ENCODE measurements around the gene PSMC2. TPM values are rescaled to one million over a fixed set of nuclear protein-coding genes. Genes with fewer than 3 reads are reported as not detected.

The PSMC2 gene
- total RNA-seq, 3 donors from 2014 or later (not counting 1 experiment from before 2014, with no cell fraction given), result 82.1 to 93.9 (median 88.1) TPM

- no peak for TF ChIP-seq CTCF (IDR thresholded peaks at IDR 0.05)
- DNase-seq (no peak), ATAC-seq (no peak)
- peaks cover 2 to 18% of the 10 kb centered on the region in 2 donors for H3K27me3 Mint-ChIP-seq (ENCODE audit: low read depth in 2 of 2)
- H3K4me1 Mint-ChIP-seq, result no peaks in the 10 kb centered on the region
- no peak overlapping the region for H3K4me3 Mint-ChIP-seq
- no peaks in the 10 kb centered on the region for H3K4me1 ChIP-seq (ENCODE audit: control insufficient read depth, insufficient read depth, low read length)
- no peaks in the 10 kb centered on the region for H3K36me3 ChIP-seq (ENCODE audit: control insufficient read depth, insufficient read depth, low read length)
- intact Hi-C loops (cut with micrococcal nuclease), result no loop called here
- H3K36me3 Mint-ChIP-seq, result no peaks in the 10 kb centered on the region
- no peak overlapping the region for H3K27ac ChIP-seq (ENCODE audit: low read length)
- H3K9me3 Mint-ChIP-seq, result no peaks in the 10 kb centered on the region
- H3K27me3 ChIP-seq (ENCODE audit: control insufficient read depth, insufficient read depth, low read length), result no peaks in the 10 kb centered on the region
- H3K27ac Mint-ChIP-seq, result no peak overlapping the region
- no peak overlapping the region for H3K4me3 ChIP-seq (ENCODE audit: low read length)
- no peaks in the 10 kb centered on the region for H3K9me3 ChIP-seq (ENCODE audit: control insufficient read depth, insufficient read depth, low read length)
- 83% methylated on average over 4 of the region's 4 CpGs for WGBS (ENCODE audit: insufficient coverage)
Observed at GRCh38 chr7:103388469-103389140, 41.2 kb downstream of the PSMC2 start.

GRCh38 chr7:103389263-103389662, 41.8 kb downstream of the PSMC2 start:
- Mint-ChIP-seq H3K27ac (no peak overlapping the region), H3K4me1 (no peaks in the 10 kb centered on the region), H3K9me3 (no peaks in the 10 kb centered on the region), H3K27me3 (ENCODE audit: low read depth in 2 of 2) (peaks cover 2 to 18% of the 10 kb centered on the region in 2 donors), H3K4me3 (no peak overlapping the region), H3K36me3 (no peaks in the 10 kb centered on the region)
- Histone ChIP-seq H3K27ac (ENCODE audit: low read length) (no peak overlapping the region), H3K4me3 (ENCODE audit: low read length) (no peak overlapping the region), H3K36me3 (ENCODE audit: control insufficient read depth, insufficient read depth, low read length) (no peaks in the 10 kb centered on the region), H3K27me3 (ENCODE audit: control insufficient read depth, insufficient read depth, low read length) (no peaks in the 10 kb centered on the region), H3K9me3 (ENCODE audit: control insufficient read depth, insufficient read depth, low read length) (no peaks in the 10 kb centered on the region), H3K4me1 (ENCODE audit: control insufficient read depth, insufficient read depth, low read length) (no peaks in the 10 kb centered on the region)
- no peak for DNase-seq
- intact Hi-C loops (cut with micrococcal nuclease), result no loop called here
- 91% methylated on average over 3 of the region's 3 CpGs for WGBS (ENCODE audit: insufficient coverage)
- ATAC-seq, result no peak
- TF ChIP-seq CTCF (IDR thresholded peaks at IDR 0.05), result no peak

- Mint-ChIP-seq H3K27ac (no peak overlapping the region), H3K9me3 (no peaks in the 10 kb centered on the region), H3K4me1 (no peaks in the 10 kb centered on the region), H3K27me3 (ENCODE audit: low read depth in 2 of 2) (peaks cover 2 to 18% of the 10 kb centered on the region in 2 donors), H3K4me3 (no peak overlapping the region), H3K36me3 (no peaks in the 10 kb centered on the region)
- TF ChIP-seq CTCF (IDR thresholded peaks at IDR 0.05), result no peak
- Histone ChIP-seq H3K27me3 (ENCODE audit: control insufficient read depth, insufficient read depth, low read length) (no peaks in the 10 kb centered on the region), H3K27ac (ENCODE audit: low read length) (no peak overlapping the region), H3K36me3 (ENCODE audit: control insufficient read depth, insufficient read depth, low read length) (no peaks in the 10 kb centered on the region), H3K9me3 (ENCODE audit: control insufficient read depth, insufficient read depth, low read length) (no peaks in the 10 kb centered on the region), H3K4me3 (ENCODE audit: low read length) (no peak overlapping the region), H3K4me1 (ENCODE audit: control insufficient read depth, insufficient read depth, low read length) (no peaks in the 10 kb centered on the region)
- ATAC-seq, result no peak
- DNase-seq, result no peak
- intact Hi-C loops (cut with micrococcal nuclease), result no loop called here
- 93% methylated on average over 5 of the region's 5 CpGs for WGBS (ENCODE audit: insufficient coverage)
Observed at GRCh38 chr7:103391150-103391549, 43.7 kb downstream of the PSMC2 start.

- no peaks in the 10 kb centered on the region for H3K4me1 Mint-ChIP-seq
- no peaks in the 10 kb centered on the region for H3K36me3 Mint-ChIP-seq
- no peak for TF ChIP-seq CTCF (IDR thresholded peaks at IDR 0.05)
- Histone ChIP-seq H3K4me1 (ENCODE audit: control insufficient read depth, insufficient read depth, low read length) (no peaks in the 10 kb centered on the region), H3K36me3 (ENCODE audit: control insufficient read depth, insufficient read depth, low read length) (no peaks in the 10 kb centered on the region), H3K4me3 (ENCODE audit: low read length) (no peak overlapping the region), H3K9me3 (ENCODE audit: control insufficient read depth, insufficient read depth, low read length) (no peaks in the 10 kb centered on the region), H3K27me3 (ENCODE audit: control insufficient read depth, insufficient read depth, low read length) (no peaks in the 10 kb centered on the region), H3K27ac (ENCODE audit: low read length) (no peak overlapping the region)
- intact Hi-C loops (cut with micrococcal nuclease), result no loop called here
- no CpG with 5 or more reads among the region's 2 CpGs for WGBS (ENCODE audit: insufficient coverage)
- H3K27ac Mint-ChIP-seq, result no peak overlapping the region
- no peak overlapping the region for H3K4me3 Mint-ChIP-seq
- H3K27me3 Mint-ChIP-seq (ENCODE audit: low read depth in 2 of 2), result peaks cover 2 to 18% of the 10 kb centered on the region in 2 donors
- no peaks in the 10 kb centered on the region for H3K9me3 Mint-ChIP-seq
- ATAC-seq (no peak), DNase-seq (no peak)
Observed at GRCh38 chr7:103391976-103392375, 44.5 kb downstream of the PSMC2 start.

Measured in natural killer cell (primary cell).